ENCODE results near the gene MACROH2A2. TPM values are rescaled to one million over a fixed set of nuclear protein-coding genes. Genes with fewer than 3 reads are reported as not detected.
"Not testable (repeated sequence)": the region's sequence is repeated elsewhere in the genome, so short reads cannot be mapped to it uniquely, and the experiment has no call there.

Gene MACROH2A2
- total RNA-seq, 2 donors from 2014 or later: 15.1 to 22.1 TPM

GRCh38 chr10:70119623-70120022, 67.0 kb downstream of the MACROH2A2 start:
- H3K36me3 ChIP-seq: no peaks in the 10 kb centered on the region
- no peak overlapping the region for H3K27ac ChIP-seq
- H3K4me3 ChIP-seq: no peak overlapping the region
- no peaks in the 10 kb centered on the region for H3K27me3 ChIP-seq
- H3K4me1 ChIP-seq: no peaks in the 10 kb centered on the region
- TF ChIP-seq, protein P1, sequence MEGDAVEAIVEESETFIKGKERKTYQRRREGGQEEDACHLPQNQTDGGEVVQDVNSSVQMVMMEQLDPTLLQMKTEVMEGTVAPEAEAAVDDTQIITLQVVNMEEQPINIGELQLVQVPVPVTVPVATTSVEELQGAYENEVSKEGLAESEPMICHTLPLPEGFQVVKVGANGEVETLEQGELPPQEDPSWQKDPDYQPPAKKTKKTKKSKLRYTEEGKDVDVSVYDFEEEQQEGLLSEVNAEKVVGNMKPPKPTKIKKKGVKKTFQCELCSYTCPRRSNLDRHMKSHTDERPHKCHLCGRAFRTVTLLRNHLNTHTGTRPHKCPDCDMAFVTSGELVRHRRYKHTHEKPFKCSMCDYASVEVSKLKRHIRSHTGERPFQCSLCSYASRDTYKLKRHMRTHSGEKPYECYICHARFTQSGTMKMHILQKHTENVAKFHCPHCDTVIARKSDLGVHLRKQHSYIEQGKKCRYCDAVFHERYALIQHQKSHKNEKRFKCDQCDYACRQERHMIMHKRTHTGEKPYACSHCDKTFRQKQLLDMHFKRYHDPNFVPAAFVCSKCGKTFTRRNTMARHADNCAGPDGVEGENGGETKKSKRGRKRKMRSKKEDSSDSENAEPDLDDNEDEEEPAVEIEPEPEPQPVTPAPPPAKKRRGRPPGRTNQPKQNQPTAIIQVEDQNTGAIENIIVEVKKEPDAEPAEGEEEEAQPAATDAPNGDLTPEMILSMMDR (IDR thresholded peaks at IDR 0.05): no peak
- H3K9ac ChIP-seq (ENCODE audit: low read depth in 2 of 2, low read length in 2 of 2): no peak overlapping the region
- DNase-seq: no peak
- no peaks in the 10 kb centered on the region for H3K9me3 ChIP-seq
- intact Hi-C loops (cut with DNase I): no loop called here

GRCh38 chr10:70120417-70120816, 67.8 kb downstream of the MACROH2A2 start:
- Histone ChIP-seq H3K27ac (no peak overlapping the region), H3K9ac (ENCODE audit: low read depth in 2 of 2, low read length in 2 of 2) (no peak overlapping the region), H3K4me1 (no peaks in the 10 kb centered on the region), H3K9me3 (no peaks in the 10 kb centered on the region), H3K4me3 (no peak overlapping the region), H3K36me3 (no peaks in the 10 kb centered on the region), H3K27me3 (no peaks in the 10 kb centered on the region)
- intact Hi-C loops (cut with DNase I): no loop called here
- TF ChIP-seq, protein P1 (IDR thresholded peaks at IDR 0.05): no peak
- no peak for DNase-seq

DNA sequence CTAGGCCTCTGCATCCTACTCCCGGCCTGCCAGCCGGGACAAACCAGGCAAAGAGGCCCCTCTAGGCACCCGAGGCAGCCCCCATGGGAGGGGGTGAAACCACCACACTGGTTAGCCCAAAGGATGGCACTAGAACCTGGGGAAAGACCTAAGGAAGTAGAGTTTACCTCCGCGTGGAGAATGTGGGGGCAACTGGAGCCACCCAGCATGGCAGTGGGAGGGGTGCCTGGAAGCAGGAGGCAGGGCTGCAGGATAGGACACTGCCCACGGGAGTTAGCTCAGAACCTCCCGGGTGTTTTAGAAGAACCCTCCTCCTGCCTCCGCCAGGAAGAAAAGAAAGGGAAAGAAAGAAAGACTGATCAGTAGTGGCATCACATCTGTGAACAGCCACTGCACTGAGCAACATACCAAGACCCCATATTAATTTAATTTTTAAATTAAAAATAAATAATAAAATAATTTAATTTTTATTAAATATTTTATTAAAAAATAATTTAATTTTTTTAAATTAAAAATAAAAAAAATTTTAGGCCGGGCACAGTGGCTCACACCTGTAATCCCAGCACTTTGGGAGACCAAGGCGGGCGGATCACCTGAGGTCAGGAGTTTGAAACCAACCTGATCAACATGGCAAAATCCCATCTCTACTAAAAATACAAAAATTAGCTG, 68.8 kb downstream of the MACROH2A2 start:
- Histone ChIP-seq H3K36me3 (no peaks in the 10 kb centered on the region), H3K9ac (ENCODE audit: low read depth in 2 of 2, low read length in 2 of 2) (no peak overlapping the region), H3K9me3 (no peaks in the 10 kb centered on the region), H3K27me3 (no peaks in the 10 kb centered on the region), H3K4me3 (no peak overlapping the region), H3K27ac (no peak overlapping the region), H3K4me1 (no peaks in the 10 kb centered on the region)
- intact Hi-C loops (cut with DNase I): no loop called here
- no peak for DNase-seq
- TF ChIP-seq, protein P1 (IDR thresholded peaks at IDR 0.05): no peak

DNA sequence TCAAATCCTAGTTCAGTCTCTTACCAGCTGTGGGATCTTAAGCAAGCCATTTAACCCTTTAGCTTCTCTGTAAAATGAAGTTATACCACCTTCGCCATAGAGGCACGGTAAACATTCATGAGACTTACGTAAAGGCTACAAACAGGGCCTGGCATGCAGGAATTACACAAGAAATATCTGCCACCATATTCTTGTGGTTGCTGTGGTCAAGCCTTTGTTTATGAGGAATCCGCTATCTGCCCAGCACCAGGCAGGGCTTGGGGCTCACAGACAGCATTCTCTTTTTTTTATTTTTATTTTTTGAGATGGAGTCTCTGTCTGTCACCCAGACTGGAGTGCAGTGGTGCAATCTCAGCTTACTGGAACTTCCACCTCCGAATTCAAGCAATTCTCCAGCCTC, 70.1 kb downstream of the MACROH2A2 start:
- Histone ChIP-seq H3K27ac (no peak overlapping the region), H3K4me3 (no peak overlapping the region), H3K27me3 (no peaks in the 10 kb centered on the region), H3K9ac (ENCODE audit: low read depth in 2 of 2, low read length in 2 of 2) (no peak overlapping the region), H3K4me1 (no peaks in the 10 kb centered on the region), H3K9me3 (no peaks in the 10 kb centered on the region), H3K36me3 (no peaks in the 10 kb centered on the region)
- TF ChIP-seq, protein P1 (IDR thresholded peaks at IDR 0.05): no peak
- no peak for DNase-seq
- intact Hi-C loops (cut with DNase I): no loop called here

DNA sequence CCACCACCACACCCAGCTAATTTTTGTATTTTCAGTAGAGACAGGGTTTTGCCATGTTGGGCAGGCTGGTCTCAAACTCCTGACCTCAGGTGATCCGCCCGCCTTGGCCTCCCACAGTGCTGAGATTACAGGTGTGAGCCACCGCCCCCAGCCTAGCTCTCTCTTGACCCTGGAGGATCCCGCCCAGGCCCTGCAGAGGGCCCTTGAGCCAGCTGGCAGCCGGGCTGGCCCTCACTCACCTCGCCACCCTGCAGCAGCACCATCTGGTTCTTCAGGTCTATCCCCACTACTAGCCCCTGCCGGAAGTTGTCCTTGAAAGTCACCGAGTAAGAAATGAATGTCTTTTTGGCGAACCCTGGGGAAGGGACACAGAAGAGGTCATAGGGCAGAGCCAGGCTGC, 70.5 kb downstream of the MACROH2A2 start:
- H3K4me3 ChIP-seq; H3K27ac ChIP-seq; H3K9me3 ChIP-seq; intact Hi-C loops (cut with DNase I); H3K9ac ChIP-seq (ENCODE audit: low read depth in 2 of 2, low read length in 2 of 2); H3K4me1 ChIP-seq; DNase-seq; H3K36me3 ChIP-seq; H3K27me3 ChIP-seq: not testable (repeated sequence)

DNA sequence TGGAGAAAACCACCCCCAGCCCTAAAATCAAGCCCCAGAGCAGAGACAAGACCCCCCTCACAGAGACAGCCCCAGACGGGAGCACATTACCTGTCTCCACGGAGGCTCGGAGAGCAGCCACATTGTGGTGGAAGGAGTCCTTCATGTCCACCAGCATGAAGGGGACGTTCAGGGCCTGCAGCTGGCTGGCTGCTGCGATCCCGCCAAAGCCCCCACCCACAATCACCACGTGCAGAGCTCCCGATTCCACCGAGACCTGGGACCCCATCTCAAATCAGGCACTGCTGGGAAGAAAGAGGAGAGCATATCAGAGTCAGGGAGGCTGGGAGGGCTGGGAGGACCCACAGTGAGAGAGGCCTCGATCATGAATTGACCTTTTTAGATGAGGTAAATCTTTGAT, 71.2 kb downstream of the MACROH2A2 start:
- TF ChIP-seq, protein P1 (IDR thresholded peaks at IDR 0.05): no peak
- no peak overlapping the region for H3K9ac ChIP-seq (ENCODE audit: low read depth in 2 of 2, low read length in 2 of 2)
- no peaks in the 10 kb centered on the region for H3K9me3 ChIP-seq
- H3K27me3 ChIP-seq: no peaks in the 10 kb centered on the region
- intact Hi-C loops (cut with DNase I): no loop called here
- no peak for DNase-seq
- no peaks in the 10 kb centered on the region for H3K36me3 ChIP-seq
- H3K4me3 ChIP-seq: no peak overlapping the region
- no peaks in the 10 kb centered on the region for H3K4me1 ChIP-seq
- H3K27ac ChIP-seq: no peak overlapping the region

Data from colonic mucosa (tissue), 4 donors.